Spleen (tissue), 11 donors: ENCODE data around the gene CFAP70. TPM values are rescaled to one million over a fixed set of nuclear protein-coding genes. Genes with fewer than 3 reads are reported as not detected.

Experiments used
- DNase-seq: peaks from one replicate; pipeline ENCODE4 v3.0.0-alpha.2; 2020
- H3K27ac ChIP-seq, 8 donors: fragments of 200-600 bp; sonication (generic) in 7 of 8; 1 replicate in 4 of 8; 2 replicates in 4 of 8; pipeline versions ENCODE4 v1.5.0 to v1.8.0; 2016 to 2021; ENCODE audit warnings: inconsistent platforms in 4 of 8, mild to moderate bottlenecking in 4 of 8, moderate library complexity in 1 of 8
- H3K27me3 ChIP-seq, 7 donors: fragments of 200-600 bp; sonication (generic) in 6 of 7; replicated peaks in 1 of 7; 1 replicate in 4 of 7; 2 replicates in 3 of 7; pipeline versions ENCODE4 v1.5.0 to v1.8.0; 2016 to 2021; ENCODE audit warnings: inconsistent platforms in 3 of 7, mild to moderate bottlenecking in 1 of 7
- H3K36me3 ChIP-seq, 6 donors: fragments of 200-600 bp; sonication (generic) in 5 of 6; 1 replicate in 4 of 6; 2 replicates in 2 of 6; pipeline versions ENCODE4 v1.5.0 to v1.8.0; 2016 to 2021; ENCODE audit warnings: inconsistent platforms in 2 of 6
- H3K4me1 ChIP-seq, 6 donors: fragments of 200-600 bp; sonication (generic) in 5 of 6; 1 replicate in 3 of 6; 2 replicates in 3 of 6; pipeline versions ENCODE4 v1.5.0 to v1.8.0; 2016 to 2021; ENCODE audit warnings: inconsistent platforms in 3 of 6
- H3K4me3 ChIP-seq, 8 donors: fragments of 200-600 bp; sonication (generic) in 7 of 8; 1 replicate in 4 of 8; 2 replicates in 4 of 8; pipeline versions ENCODE4 v1.5.0 to v1.8.0; 2016 to 2021; ENCODE audit warnings: inconsistent platforms in 4 of 8, mild to moderate bottlenecking in 4 of 8, moderate library complexity in 2 of 8
- H3K9me3 ChIP-seq, 8 donors: fragments of 200-600 bp; sonication (generic) in 7 of 8; 1 replicate in 4 of 8; 2 replicates in 4 of 8; pipeline versions ENCODE4 v1.5.0 to v1.8.0; 2016 to 2021; ENCODE audit warnings: inconsistent platforms in 4 of 8
- POLR2A ChIP-seq, 3 donors: fragments of 450-650 bp; IDR thresholded peaks; one replicate each; pipeline ENCODE4 v1.5.1; 2017; ENCODE audit warnings: antibody characterized with exemption in 3 of 3, mild to moderate bottlenecking in 1 of 3
- POLR2AphosphoS5 ChIP-seq, 3 donors: sonication (generic); formaldehyde crosslinking; IDR thresholded peaks; one replicate each; pipeline ENCODE4 v1.5.1; 2017; ENCODE audit warnings: antibody characterized with exemption in 3 of 3
- WGBS, 5 donors: extraction: QIAGEN DNeasy Blood & Tissue Kit in 3 of 5; methylation state at CpG; one replicate each; pipeline versions ENCODE4 v1.1.5 to v1.1.7; 2013 to 2018; 5-methylcytosine and 5-hydroxymethylcytosine counted together
- intact Hi-C: fragments of 100-400 bp; cut with DNase I; formaldehyde crosslinking; loops from one replicate; pipeline ENCODE4 v1.15.0; 2023; ENCODE audit warnings: low total_unique reads
- polyA plus RNA-seq, 3 donors: library from polyadenylated mRNA; stranded (reverse); fragments of 200-250 nt; gene quantifications; one replicate each; pipeline ENCODE4 v1.2.1, GENCODE V29; 2013
- total RNA-seq, 7 donors: library from RNA; depleted of rRNA in 3 of 7; stranded (reverse); fragments of >200 nt in 3 of 7; fragmentation: NEBNext Ultra II Directional in 4 of 7; extraction: Animal tissue kit (Norgen Biotek cat#: 25700) in 4 of 7; gene quantifications; one replicate each; pipeline versions ENCODE4 v1.1.0 to v1.2.1, GENCODE V29; 2016 to 2021
- TF ChIP-seq, protein P1 (sequence below), 11 experiments: fragments of 200-600 bp in 7 of 11; fragments of 450-650 bp in 4 of 11; sonication (generic) in 4 of 11; IDR thresholded peaks in 8 of 11; conservative IDR thresholded peaks in 3 of 11; 1 replicate in 7 of 11; 2 replicates in 4 of 11; pipeline versions ENCODE4 v1.4.0 to v1.8.0; 2016 to 2021; ENCODE audit warnings: antibody characterized with exemption in 11 of 11, inconsistent platforms in 4 of 11, mild to moderate bottlenecking in 1 of 11
- donor health status: healthy with polysubstance abuse.
- donor health status: DM: no; HTN: no; CAD: no; lungs with moderate emphysema.
- donor health status: DM: no; HTN: no; CAD: no.
- donor health status: Bipolar disorder and iron deficiency.
- donor health status: healthy.
- donor health status: DM: no; HTN: no; CAD: no.
- donor health status: DM: yes; HTN: yes; CAD: no.

Gene CFAP70
- total and polyA plus RNA-seq, 10 donors, result 1.3 to 5.7 (median 3.0) TPM

DNA sequence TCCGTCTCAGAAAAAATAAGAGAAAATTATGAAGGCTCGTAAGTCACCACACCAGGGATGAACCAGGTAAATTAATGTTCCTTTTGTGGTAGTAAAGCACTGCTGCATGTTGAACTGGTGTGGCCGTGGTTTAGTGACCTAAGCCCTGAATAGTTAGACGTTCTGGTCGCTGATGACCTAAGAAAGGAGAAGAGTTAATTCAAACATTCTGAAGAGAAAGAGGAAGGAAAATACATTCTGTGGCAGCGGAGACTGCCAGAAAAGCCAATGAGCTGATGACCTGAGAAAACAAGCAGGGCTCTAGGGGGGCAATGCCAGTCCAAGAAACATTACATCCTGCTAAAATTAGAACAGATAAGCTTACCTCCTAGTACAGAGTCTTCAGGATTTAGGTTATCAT lies 129.1 kb downstream of the CFAP70 start:
- Histone ChIP-seq H3K4me1 (peaks cover 0 to 11% (median 0%) of the 10 kb centered on the region in 6 donors), H3K36me3 (peaks cover 0 to 65% (median 24%) of the 10 kb centered on the region in 6 donors), H3K27ac (no peak overlapping the region), H3K27me3 (no peaks in the 10 kb centered on the region), H3K9me3 (no peaks in the 10 kb centered on the region), H3K4me3 (no peak overlapping the region)
- 50 to 65% (median 59%) methylated on average over 6 of the region's 6 CpGs for WGBS, 5 donors
- TF ChIP-seq, protein P1, sequence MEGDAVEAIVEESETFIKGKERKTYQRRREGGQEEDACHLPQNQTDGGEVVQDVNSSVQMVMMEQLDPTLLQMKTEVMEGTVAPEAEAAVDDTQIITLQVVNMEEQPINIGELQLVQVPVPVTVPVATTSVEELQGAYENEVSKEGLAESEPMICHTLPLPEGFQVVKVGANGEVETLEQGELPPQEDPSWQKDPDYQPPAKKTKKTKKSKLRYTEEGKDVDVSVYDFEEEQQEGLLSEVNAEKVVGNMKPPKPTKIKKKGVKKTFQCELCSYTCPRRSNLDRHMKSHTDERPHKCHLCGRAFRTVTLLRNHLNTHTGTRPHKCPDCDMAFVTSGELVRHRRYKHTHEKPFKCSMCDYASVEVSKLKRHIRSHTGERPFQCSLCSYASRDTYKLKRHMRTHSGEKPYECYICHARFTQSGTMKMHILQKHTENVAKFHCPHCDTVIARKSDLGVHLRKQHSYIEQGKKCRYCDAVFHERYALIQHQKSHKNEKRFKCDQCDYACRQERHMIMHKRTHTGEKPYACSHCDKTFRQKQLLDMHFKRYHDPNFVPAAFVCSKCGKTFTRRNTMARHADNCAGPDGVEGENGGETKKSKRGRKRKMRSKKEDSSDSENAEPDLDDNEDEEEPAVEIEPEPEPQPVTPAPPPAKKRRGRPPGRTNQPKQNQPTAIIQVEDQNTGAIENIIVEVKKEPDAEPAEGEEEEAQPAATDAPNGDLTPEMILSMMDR (IDR thresholded peaks at IDR 0.05 in 8 of 11, conservative IDR thresholded peaks at IDR 0.05 in 3 of 11), result no peak
- TF ChIP-seq POLR2AphosphoS5 (IDR thresholded peaks at IDR 0.05), result no peak
- TF ChIP-seq POLR2A (IDR thresholded peaks at IDR 0.05), result no peak
- intact Hi-C loops, result no loop called here
- DNase-seq, result no peak

DNA sequence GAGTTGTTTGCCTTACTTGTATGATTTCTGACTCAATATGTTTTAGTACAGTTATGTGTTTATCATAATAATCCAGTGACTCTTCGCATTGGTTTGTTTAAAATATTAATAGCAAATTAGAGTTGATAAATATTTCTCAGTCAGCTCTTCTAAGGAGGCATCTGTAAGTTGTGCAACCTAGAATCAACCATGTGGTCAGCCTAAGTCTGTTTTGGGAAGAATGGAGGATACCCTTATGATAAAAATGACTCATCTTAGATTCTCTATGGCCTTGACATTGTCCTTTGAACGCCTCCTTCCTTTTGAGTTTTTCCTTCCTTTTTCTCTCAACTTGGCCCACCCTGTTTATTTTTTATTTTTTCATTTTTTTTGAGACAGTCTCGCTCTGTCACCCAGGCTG lies 130.4 kb downstream of the CFAP70 start:
- Histone ChIP-seq H3K9me3 (no peaks in the 10 kb centered on the region), H3K36me3 (peaks cover 0 to 54% (median 16%) of the 10 kb centered on the region in 6 donors)

DNA sequence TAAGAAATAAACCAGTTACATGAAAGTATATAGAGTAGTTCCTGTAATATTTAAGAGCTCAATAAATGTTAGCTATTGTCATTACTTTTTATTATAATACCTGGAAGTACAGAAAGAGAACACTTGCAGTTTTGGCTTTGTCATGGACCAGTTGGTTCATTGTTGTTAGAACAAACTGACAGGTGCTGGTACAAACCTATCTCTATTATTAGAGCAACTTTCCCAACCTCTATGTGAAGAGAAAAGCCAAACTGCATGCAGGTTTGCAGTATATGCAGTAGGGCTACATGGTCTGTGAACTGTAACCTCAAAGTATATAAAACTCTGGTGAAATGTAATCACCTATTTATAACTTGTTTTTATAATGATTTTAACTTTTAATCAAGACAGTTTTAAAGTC lies 132.0 kb downstream of the CFAP70 start:
- intact Hi-C loops, result no loop called here
- no peaks in the 10 kb centered on the region for H3K27me3 ChIP-seq
- H3K27ac ChIP-seq, result no peak overlapping the region
- no peak overlapping the region for H3K4me3 ChIP-seq
- peaks cover 0 to 11% (median 0%) of the 10 kb centered on the region in 6 donors for H3K4me1 ChIP-seq
- TF ChIP-seq POLR2AphosphoS5 (IDR thresholded peaks at IDR 0.05) (no peak), POLR2A (IDR thresholded peaks at IDR 0.05) (no peak)
- TF ChIP-seq, protein P1 (IDR thresholded peaks at IDR 0.05 in 8 of 11, conservative IDR thresholded peaks at IDR 0.05 in 3 of 11), result no peak
- no peak for DNase-seq
- peaks cover 0 to 43% (median 10%) of the 10 kb centered on the region in 6 donors for H3K36me3 ChIP-seq
- H3K9me3 ChIP-seq, result no peaks in the 10 kb centered on the region

More for the DNA sequence above, 130.4 kb downstream of the CFAP70 start:
- Histone ChIP-seq H3K27me3 (no peaks in the 10 kb centered on the region), H3K4me1 (peaks cover 0 to 11% (median 0%) of the 10 kb centered on the region in 6 donors), H3K4me3 (no peak overlapping the region), H3K27ac (no peak overlapping the region)
- intact Hi-C loops, result no loop called here
- TF ChIP-seq, protein P1 (IDR thresholded peaks at IDR 0.05 in 8 of 11, conservative IDR thresholded peaks at IDR 0.05 in 3 of 11), result no peak
- TF ChIP-seq POLR2AphosphoS5 (IDR thresholded peaks at IDR 0.05) (no peak), POLR2A (IDR thresholded peaks at IDR 0.05) (no peak)
- no peak for DNase-seq
- 66 to 84% (median 72%) methylated on average over 3 of the region's 3 CpGs for WGBS, 5 donors

DNA sequence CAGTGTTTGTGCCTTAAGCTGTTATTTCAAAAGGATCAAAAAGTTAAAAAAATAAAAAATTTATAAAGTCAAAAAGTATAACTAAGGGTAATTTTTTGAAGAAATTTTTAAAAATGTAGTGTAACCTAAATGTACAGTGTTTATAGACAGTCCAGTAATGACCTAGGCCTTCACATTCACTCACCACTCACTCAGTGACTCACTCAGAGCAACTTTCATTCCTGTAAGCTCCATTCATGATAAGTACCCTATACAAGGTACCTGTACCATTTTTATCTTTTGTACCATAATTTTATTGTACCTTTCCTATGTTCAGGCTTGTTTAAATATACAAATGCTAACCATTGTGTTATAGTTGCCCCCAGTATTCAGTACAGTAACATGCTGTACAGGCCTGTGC lies 133.1 kb downstream of the CFAP70 start:
- DNase-seq, result no peak
- Histone ChIP-seq H3K4me1 (peaks cover 0 to 11% (median 0%) of the 10 kb centered on the region in 6 donors), H3K27ac (no peak overlapping the region), H3K36me3 (peaks cover 0 to 34% (median 7%) of the 10 kb centered on the region in 6 donors), H3K27me3 (no peaks in the 10 kb centered on the region), H3K9me3 (no peaks in the 10 kb centered on the region), H3K4me3 (no peak overlapping the region)
- TF ChIP-seq, protein P1 (IDR thresholded peaks at IDR 0.05 in 8 of 11, conservative IDR thresholded peaks at IDR 0.05 in 3 of 11), result no peak
- TF ChIP-seq POLR2AphosphoS5 (IDR thresholded peaks at IDR 0.05), result no peak
- TF ChIP-seq POLR2A (IDR thresholded peaks at IDR 0.05), result no peak
- intact Hi-C loops, result no loop called here
